GM12892 (cell line): ENCODE results near the gene TAOK1.

ENCODE experiments used
- DNase-seq: peaks from one replicate; pipeline ENCODE4 v3.0.0; 2011; ENCODE audit not compliant: insufficient read length
- FAIRE-seq: peaks from 2 replicates; lab custom pipeline; 2011; peaks lifted over from hg19 to GRCh38; lab: Jason Lieb, UNC
- POLR2A ChIP-seq: IDR thresholded peaks from 2 replicates; pipeline ENCODE4 v1.6.1; 2011; ENCODE audit warnings: low read depth, low read length, control low read depth
- POLR2AphosphoS5 ChIP-seq: IDR thresholded peaks from 2 replicates; pipeline ENCODE4 v1.6.1; 2011; ENCODE audit warnings: low read depth, low read length, control low read depth
- TAF1 ChIP-seq: IDR thresholded peaks from 2 replicates; pipeline ENCODE4 v1.6.1; 2011; ENCODE audit warnings: low read depth, mild to moderate bottlenecking, control low read depth, low read length, borderline replicate concordance

Gene TAOK1

GRCh38 chr17:29591737-29592608 lies 201.8 kb downstream of the TAOK1 start:
- TF ChIP-seq TAF1 (no peak), POLR2A (no peak), POLR2AphosphoS5 (no peak)
- FAIRE-seq (peak; percentile 91), DNase-seq (peak; percentile 85)

- FAIRE-seq (peak; percentile 48), DNase-seq (no peak)
- TF ChIP-seq TAF1 (no peak), POLR2AphosphoS5 (no peak), POLR2A (no peak)
These were observed 202.8 kb downstream of the TAOK1 start, which contains the start of gene ANKRD13B for GRCh38 chr17:29592850-29593551. Gene ANKRD13B, plus strand, starts transcription at chr17:29593132. Its CDS starts 490 bp downstream, at chr17:29593622.

- TF ChIP-seq POLR2A, result no peak
- TF ChIP-seq POLR2AphosphoS5, result no peak
- TF ChIP-seq TAF1, result no peak
- peak; percentile 61 for FAIRE-seq
- no peak for DNase-seq
These were observed 203.7 kb downstream of the TAOK1 start for GRCh38 chr17:29593591-29594518.

DNA sequence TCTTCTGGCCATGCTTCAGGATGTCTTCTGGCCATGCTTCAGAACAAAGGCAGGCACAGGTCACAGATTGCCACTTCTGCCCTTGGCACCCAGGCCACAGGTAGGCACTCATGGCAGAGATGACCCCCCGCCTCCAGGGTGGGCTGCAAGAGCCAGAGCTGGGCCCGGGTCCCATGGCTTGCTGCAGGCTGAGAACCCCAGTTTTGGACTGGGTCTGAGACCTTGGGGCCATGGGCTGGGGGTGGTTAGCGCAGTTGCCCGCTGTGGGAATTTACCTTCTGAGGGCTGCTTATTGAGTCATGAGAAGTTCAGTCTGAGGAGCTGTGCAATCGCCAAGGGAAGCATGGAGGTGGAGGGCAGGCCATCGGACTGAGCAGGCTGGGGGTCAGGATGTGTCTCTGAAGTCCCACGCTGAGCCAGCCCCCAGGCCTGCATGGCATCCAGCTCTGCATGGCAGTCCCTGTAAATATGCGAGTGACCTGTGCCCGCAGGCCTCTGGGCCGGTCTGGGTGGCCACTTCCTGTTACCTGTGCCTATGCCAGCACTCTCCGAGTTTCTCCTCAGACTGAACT lies 204.4 kb downstream of the TAOK1 start:
- TF ChIP-seq TAF1, result no peak
- no peak for TF ChIP-seq POLR2A
- TF ChIP-seq POLR2AphosphoS5, result no peak
- FAIRE-seq (no peak), DNase-seq (no peak)

DNA sequence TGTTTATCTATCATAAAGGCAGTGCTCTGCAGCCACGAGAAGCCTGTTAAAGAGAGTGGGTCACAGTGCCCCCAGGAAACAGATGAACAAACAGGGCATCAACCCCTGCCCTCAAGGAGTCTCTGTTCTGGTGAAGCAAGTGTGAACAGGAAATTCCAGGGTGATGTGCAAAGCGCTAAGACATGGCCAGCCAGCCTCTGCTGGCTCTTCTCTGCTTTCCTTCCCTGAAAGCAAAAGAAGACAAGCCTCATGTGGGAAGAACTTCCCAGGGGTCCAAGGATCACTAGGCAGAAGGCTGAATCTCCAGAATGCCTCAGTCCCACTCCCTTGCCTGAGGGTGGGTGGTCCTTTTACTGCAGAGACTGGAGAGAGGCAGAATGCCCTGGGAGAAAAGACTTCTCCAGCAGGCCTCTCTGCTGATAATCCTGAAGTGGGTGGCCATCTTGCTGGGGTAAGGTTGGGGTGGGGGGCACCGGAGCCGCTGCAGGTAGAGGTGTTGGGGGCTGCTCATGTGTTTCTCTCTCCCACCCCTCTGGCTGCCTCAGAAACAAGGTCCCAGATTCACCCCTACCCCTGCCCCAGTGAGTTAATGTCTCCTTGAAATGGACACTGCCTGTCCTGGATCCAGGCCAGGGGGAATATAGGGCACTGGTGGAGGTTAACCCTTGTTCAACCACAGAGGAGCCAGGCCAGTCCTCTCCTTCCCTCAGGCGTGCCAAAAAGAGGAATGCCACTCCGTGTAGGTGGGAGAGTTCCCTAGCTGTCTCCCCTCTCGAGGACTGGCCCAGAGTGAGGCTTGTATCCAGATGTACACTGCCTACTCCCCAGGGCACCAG lies 205.2 kb downstream of the TAOK1 start:
- no peak for TF ChIP-seq POLR2A
- TF ChIP-seq TAF1, result no peak
- TF ChIP-seq POLR2AphosphoS5, result no peak
- no peak for FAIRE-seq
- no peak for DNase-seq

DNA sequence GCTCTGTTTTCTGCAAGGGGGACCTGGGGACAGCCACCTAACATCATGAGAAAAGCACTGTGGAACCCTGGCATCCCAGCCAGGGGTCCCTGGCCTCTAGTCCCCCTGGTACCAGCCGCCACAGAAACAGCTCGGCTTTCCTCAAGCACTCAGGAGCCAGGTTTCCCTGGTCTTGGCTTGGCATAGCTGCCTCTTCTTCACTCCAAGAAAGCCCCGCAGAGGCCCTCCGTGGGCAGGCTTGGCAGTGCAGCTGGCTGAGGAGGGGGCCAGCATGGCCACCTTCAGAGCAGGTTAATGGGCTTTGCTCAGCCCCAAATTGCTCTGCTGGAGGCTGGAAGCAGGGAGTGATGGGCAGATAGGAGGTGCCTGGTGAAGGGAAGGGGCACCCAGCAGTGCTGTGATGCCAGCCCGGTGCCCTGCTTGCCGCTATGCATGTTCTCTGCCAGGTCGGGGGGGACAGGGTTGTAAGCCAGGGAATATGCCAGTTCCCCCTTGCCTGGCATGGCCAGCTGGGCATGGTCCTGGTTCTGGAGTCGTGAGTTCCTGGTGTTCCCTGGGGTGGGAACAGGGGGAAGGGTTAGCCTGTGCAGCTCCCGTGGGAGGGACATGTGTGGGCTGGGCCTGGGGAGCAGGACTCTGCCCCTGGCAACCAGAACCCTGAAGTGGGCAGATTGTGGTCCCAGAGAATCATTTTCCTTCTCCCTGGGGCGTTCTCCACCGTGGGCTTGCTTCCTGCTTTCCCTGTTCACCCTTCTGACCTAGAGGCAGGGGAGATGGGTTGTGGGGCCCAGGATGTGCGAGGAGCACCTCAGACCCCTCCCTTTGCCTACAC lies 206.0 kb downstream of the TAOK1 start:
- FAIRE-seq, result no peak

GRCh38 chr17:29596811-29597210 lies 206.6 kb downstream of the TAOK1 start:
- TF ChIP-seq POLR2AphosphoS5, result no peak
- no peak for TF ChIP-seq POLR2A
- no peak for TF ChIP-seq TAF1
- no peak for FAIRE-seq
- no peak for DNase-seq

More for the DNA sequence above, 206.0 kb downstream of the TAOK1 start:
- no peak for DNase-seq
- TF ChIP-seq POLR2AphosphoS5 (no peak), POLR2A (no peak), TAF1 (no peak)

DNA sequence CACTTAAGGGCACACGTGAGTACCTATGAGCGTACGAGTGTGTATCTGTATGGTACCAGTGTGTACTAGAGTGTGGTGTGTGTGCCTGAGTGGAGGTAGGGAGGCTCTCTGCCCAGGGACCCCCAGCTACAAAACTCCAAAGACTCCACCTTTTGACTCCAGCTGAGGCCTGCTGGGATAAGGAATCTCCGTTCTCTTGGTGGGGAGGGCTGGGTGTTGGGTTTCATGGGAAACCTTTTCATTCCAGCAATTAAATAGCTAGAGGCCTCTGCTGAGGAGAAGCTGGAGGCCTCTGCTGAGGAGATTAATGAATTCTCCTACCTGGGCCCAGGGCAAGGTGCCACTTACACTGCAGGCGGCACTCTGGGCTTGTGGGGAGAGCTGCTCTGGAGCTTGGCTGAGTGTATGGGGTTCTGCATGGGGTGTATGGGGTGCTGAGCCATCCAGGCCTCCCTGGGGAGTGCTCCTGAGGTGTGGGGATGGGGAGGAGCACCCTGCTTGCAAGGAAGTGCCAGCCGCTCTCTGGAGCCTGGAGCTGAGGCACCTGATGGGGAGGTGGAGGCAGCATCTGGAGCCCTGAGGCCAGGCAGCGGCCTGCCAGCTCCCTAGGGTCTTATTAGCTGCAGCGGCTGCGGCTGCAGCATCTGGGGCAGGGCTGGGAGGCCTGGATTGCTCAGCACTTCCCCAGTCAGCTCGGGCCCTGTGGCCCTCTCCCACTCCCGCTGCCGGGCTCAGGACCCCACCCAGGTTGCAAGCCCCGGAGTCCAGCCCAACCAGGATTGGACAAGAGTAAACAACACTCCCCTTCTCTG lies 207.4 kb downstream of the TAOK1 start:
- FAIRE-seq (no peak), DNase-seq (no peak)
- TF ChIP-seq POLR2AphosphoS5 (no peak), TAF1 (no peak), POLR2A (no peak)
